ENCODE measurements around the gene PRSS53.

GRCh38 chr16:31080035-31080629, 8.6 kb downstream of the PRSS53 start:
- TF ChIP-seq E4F1 (IDR thresholded peaks at IDR 0.05; ENCODE audit: borderline replicate concordance, partially characterized antibody) (no peak), MYC (IDR thresholded peaks at IDR 0.05; ENCODE audit: insufficient read depth, insufficient read length, insufficient replicate concordance, low read length, severe bottlenecking) (no peak), CTCF (IDR thresholded peaks at IDR 0.05 in 2 of 3, conservative IDR thresholded peaks at IDR 0.05 in 1 of 3; ENCODE audit: control insufficient read depth in 2 of 3, extremely low read depth in 1 of 3, insufficient read depth in 1 of 3, low read depth in 3 of 3, low read length in 3 of 3) (no peak), NFIC (IDR thresholded peaks at IDR 0.05; ENCODE audit: low read depth, low read length) (no peak), BMI1 (IDR thresholded peaks at IDR 0.05; ENCODE audit: borderline replicate concordance) (no peak), CREM (IDR thresholded peaks at IDR 0.05; ENCODE audit: low read depth) (no peak), ETV6 (conservative IDR thresholded peaks at IDR 0.05 in 1 of 2, IDR thresholded peaks at IDR 0.05 in 1 of 2; ENCODE audit: borderline replicate concordance in 1 of 2, low read depth in 1 of 2) (no peak), RCOR1 (conservative IDR thresholded peaks at IDR 0.05; ENCODE audit: low read depth, low read length) (no peak), ESRRA (IDR thresholded peaks at IDR 0.05; ENCODE audit: low read length) (no peak), FOS (IDR thresholded peaks at IDR 0.05; ENCODE audit: borderline replicate concordance, extremely low read depth, insufficient read length) (no peak)
- TF ChIP-seq, protein P1, sequence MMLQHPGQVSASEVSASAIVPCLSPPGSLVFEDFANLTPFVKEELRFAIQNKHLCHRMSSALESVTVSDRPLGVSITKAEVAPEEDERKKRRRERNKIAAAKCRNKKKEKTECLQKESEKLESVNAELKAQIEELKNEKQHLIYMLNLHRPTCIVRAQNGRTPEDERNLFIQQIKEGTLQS (IDR thresholded peaks at IDR 0.05; ENCODE audit: borderline replicate concordance, extremely low read depth, low read depth, low read length): no peak

Data from GM12878 (cell line).